Suprapubic skin (tissue), 4 donors: ENCODE data around the gene WWOX. TPM values are rescaled to one million over a fixed set of nuclear protein-coding genes. Genes with fewer than 3 reads are reported as not detected.

Experiments used
- DNase-seq, 2 donors: peaks; one replicate each; pipeline ENCODE4 v3.0.0-alpha.2; 2019; ENCODE audit warnings: low spot score in 2 of 2
- H3K27ac ChIP-seq: fragments of 200-600 bp; sonication (generic); one replicate; pipeline ENCODE4 v1.5.1; 2019
- H3K27me3 ChIP-seq: fragments of 200-600 bp; sonication (generic); one replicate; pipeline ENCODE4 v1.5.1; 2019
- H3K36me3 ChIP-seq: fragments of 200-600 bp; sonication (generic); one replicate; pipeline ENCODE4 v1.5.1; 2019
- H3K4me1 ChIP-seq: fragments of 200-600 bp; sonication (generic); one replicate; pipeline ENCODE4 v1.5.1; 2019
- H3K4me3 ChIP-seq: fragments of 200-600 bp; sonication (generic); one replicate; pipeline ENCODE4 v1.5.1; 2019; ENCODE audit warnings: mild to moderate bottlenecking
- H3K9me3 ChIP-seq: fragments of 200-600 bp; sonication (generic); one replicate; pipeline ENCODE4 v1.5.1; 2019
- EP300 ChIP-seq: sonication (generic); formaldehyde crosslinking; IDR thresholded peaks from one replicate; pipeline ENCODE4 v1.6.1; 2017; ENCODE audit warnings: antibody characterized with exemption
- POLR2A ChIP-seq, 2 donors: fragments of 450-650 bp; IDR thresholded peaks; one replicate each; pipeline ENCODE4 v1.6.1; 2017; ENCODE audit warnings: antibody characterized with exemption in 2 of 2, mild to moderate bottlenecking in 2 of 2, moderate library complexity in 2 of 2
- POLR2AphosphoS5 ChIP-seq, 3 donors: sonication (generic); formaldehyde crosslinking; IDR thresholded peaks; one replicate each; pipeline ENCODE4 v1.6.1; 2017; ENCODE audit warnings: antibody characterized with exemption in 3 of 3
- WGBS: methylation state at CpG from one replicate; pipeline ENCODE4 v1.1.5; 2018; 5-methylcytosine and 5-hydroxymethylcytosine counted together
- total RNA-seq, 4 donors: library from RNA; depleted of rRNA; stranded (reverse); fragments of >200 nt; gene quantifications; one replicate each; pipeline ENCODE4 v1.1.0, GENCODE V29; 2016
- TF ChIP-seq, protein P1 (sequence below), 2 donors: fragments of 200-600 bp in 1 of 2; fragments of 450-650 bp in 1 of 2; sonication (generic) in 1 of 2; IDR thresholded peaks; one replicate each; pipeline ENCODE4 v1.5.1; 2016 to 2019; ENCODE audit warnings: antibody characterized with exemption in 2 of 2, mild to moderate bottlenecking in 1 of 2, moderate library complexity in 1 of 2

The WWOX gene
- total RNA-seq, 4 donors from 2014 or later: 29.6 to 104 (median 47.3) TPM

- H3K4me3 ChIP-seq: no peak overlapping the region
- no peaks in the 10 kb centered on the region for H3K4me1 ChIP-seq
- no peak for DNase-seq
- no peak overlapping the region for H3K27ac ChIP-seq
- H3K9me3 ChIP-seq: no peaks in the 10 kb centered on the region
- H3K27me3 ChIP-seq: no peaks in the 10 kb centered on the region
- TF ChIP-seq POLR2AphosphoS5 (IDR thresholded peaks at IDR 0.05): no peak
- TF ChIP-seq EP300: no peak
- TF ChIP-seq POLR2A (IDR thresholded peaks at IDR 0.05): no peak
- TF ChIP-seq, protein P1, sequence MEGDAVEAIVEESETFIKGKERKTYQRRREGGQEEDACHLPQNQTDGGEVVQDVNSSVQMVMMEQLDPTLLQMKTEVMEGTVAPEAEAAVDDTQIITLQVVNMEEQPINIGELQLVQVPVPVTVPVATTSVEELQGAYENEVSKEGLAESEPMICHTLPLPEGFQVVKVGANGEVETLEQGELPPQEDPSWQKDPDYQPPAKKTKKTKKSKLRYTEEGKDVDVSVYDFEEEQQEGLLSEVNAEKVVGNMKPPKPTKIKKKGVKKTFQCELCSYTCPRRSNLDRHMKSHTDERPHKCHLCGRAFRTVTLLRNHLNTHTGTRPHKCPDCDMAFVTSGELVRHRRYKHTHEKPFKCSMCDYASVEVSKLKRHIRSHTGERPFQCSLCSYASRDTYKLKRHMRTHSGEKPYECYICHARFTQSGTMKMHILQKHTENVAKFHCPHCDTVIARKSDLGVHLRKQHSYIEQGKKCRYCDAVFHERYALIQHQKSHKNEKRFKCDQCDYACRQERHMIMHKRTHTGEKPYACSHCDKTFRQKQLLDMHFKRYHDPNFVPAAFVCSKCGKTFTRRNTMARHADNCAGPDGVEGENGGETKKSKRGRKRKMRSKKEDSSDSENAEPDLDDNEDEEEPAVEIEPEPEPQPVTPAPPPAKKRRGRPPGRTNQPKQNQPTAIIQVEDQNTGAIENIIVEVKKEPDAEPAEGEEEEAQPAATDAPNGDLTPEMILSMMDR (IDR thresholded peaks at IDR 0.05): no peak
- H3K36me3 ChIP-seq: no peaks in the 10 kb centered on the region
Observed at GRCh38 chr16:78837706-78838105, 738.3 kb downstream of the WWOX start.

DNA sequence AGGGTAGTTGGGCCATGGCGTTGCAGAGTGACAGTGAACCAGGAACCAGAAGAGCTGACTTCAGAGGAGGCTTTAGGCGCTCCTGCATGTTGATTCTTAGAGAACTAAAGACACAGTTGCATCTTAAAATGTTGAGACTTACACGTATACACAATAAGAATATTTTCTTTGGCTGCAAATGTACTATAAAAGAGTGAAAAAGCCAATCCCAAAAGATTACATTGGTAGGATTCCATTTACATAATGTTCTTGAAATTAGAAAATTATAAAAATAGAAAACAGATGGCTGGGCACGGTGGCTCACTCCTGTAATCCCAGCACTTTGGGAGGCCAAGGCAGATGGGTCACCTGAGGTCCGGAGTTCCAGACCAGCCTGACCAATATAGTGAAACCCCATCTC lies 738.8 kb downstream of the WWOX start:
- no peak for TF ChIP-seq EP300
- TF ChIP-seq POLR2AphosphoS5 (IDR thresholded peaks at IDR 0.05): no peak
- TF ChIP-seq, protein P1 (IDR thresholded peaks at IDR 0.05): no peak
- no peak for TF ChIP-seq POLR2A (IDR thresholded peaks at IDR 0.05)
- Histone ChIP-seq H3K9me3 (no peaks in the 10 kb centered on the region), H3K27me3 (no peaks in the 10 kb centered on the region), H3K4me1 (no peaks in the 10 kb centered on the region), H3K4me3 (no peak overlapping the region), H3K27ac (no peak overlapping the region), H3K36me3 (no peaks in the 10 kb centered on the region)
- DNase-seq: no peak
- 61% methylated on average over 5 of the region's 5 CpGs for WGBS

DNA sequence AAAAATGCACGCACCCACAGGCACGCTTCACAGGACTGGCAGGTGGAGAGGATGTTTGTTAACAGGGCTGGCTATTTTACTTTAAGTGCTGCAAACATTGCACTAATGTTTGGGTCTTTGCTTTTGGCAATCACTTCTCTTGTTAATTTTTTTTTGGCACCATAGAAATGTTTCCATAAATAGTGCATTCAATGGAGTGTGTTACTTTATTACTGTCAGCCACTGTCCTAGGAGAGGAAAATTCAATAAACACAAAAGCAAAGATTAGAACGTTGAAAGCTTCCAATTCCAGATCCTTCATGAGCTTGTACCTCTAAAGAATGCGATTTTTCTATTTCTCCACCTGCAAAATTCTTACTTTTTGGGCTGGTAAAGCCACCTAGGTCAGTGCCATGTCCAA lies 743.5 kb downstream of the WWOX start:
- no peaks in the 10 kb centered on the region for H3K9me3 ChIP-seq
- H3K27ac ChIP-seq: no peak overlapping the region

GRCh38 chr16:78843978-78844377 lies 744.5 kb downstream of the WWOX start:
- H3K36me3 ChIP-seq: no peaks in the 10 kb centered on the region
- H3K4me3 ChIP-seq: no peak overlapping the region
- no peak for DNase-seq
- no peaks in the 10 kb centered on the region for H3K4me1 ChIP-seq
- 92% methylated on average over 5 of the region's 5 CpGs for WGBS
- no peaks in the 10 kb centered on the region for H3K27me3 ChIP-seq
- TF ChIP-seq EP300: no peak
- TF ChIP-seq, protein P1 (IDR thresholded peaks at IDR 0.05): no peak
- TF ChIP-seq POLR2AphosphoS5 (IDR thresholded peaks at IDR 0.05): no peak
- TF ChIP-seq POLR2A (IDR thresholded peaks at IDR 0.05): no peak
- H3K9me3 ChIP-seq: no peaks in the 10 kb centered on the region
- no peak overlapping the region for H3K27ac ChIP-seq

More for the DNA sequence above, 743.5 kb downstream of the WWOX start:
- H3K4me1 ChIP-seq: no peaks in the 10 kb centered on the region
- TF ChIP-seq, protein P1 (IDR thresholded peaks at IDR 0.05): no peak
- no peak for TF ChIP-seq POLR2A (IDR thresholded peaks at IDR 0.05)
- TF ChIP-seq EP300: no peak
- no peak for TF ChIP-seq POLR2AphosphoS5 (IDR thresholded peaks at IDR 0.05)
- no peaks in the 10 kb centered on the region for H3K27me3 ChIP-seq
- no peaks in the 10 kb centered on the region for H3K36me3 ChIP-seq
- 66% methylated on average over 4 of the region's 4 CpGs for WGBS
- H3K4me3 ChIP-seq: no peak overlapping the region
- no peak for DNase-seq

GRCh38 chr16:78844682-78845081 lies 745.2 kb downstream of the WWOX start:
- Histone ChIP-seq H3K36me3 (no peaks in the 10 kb centered on the region), H3K27me3 (no peaks in the 10 kb centered on the region), H3K4me3 (no peak overlapping the region), H3K4me1 (no peaks in the 10 kb centered on the region), H3K27ac (no peak overlapping the region), H3K9me3 (no peaks in the 10 kb centered on the region)
- TF ChIP-seq, protein P1 (IDR thresholded peaks at IDR 0.05): no peak
- TF ChIP-seq EP300 (no peak), POLR2A (IDR thresholded peaks at IDR 0.05) (no peak), POLR2AphosphoS5 (IDR thresholded peaks at IDR 0.05) (no peak)
- 79% methylated on average over 7 of the region's 7 CpGs for WGBS
- DNase-seq: no peak
